Tibial artery (tissue), 4 donors: ENCODE results near the gene C3AR1.

Experiments used
- DNase-seq, 2 donors: peaks; one replicate each; pipeline ENCODE4 v3.0.0-alpha.2; 2019
- H3K27ac ChIP-seq, 2 donors: fragments of 200-600 bp; sonication (generic) in 1 of 2; 1 replicate in 1 of 2; 2 replicates in 1 of 2; pipeline ENCODE4 v1.5.1; 2018 to 2019; ENCODE audit warnings: mild to moderate bottlenecking in 1 of 2
- H3K27me3 ChIP-seq, 2 donors: fragments of 200-600 bp; sonication (generic) in 1 of 2; one replicate each; pipeline versions ENCODE4 v1.5.1 to v1.6.0; 2016 to 2019
- H3K36me3 ChIP-seq, 3 donors: fragments of 200-600 bp; sonication (generic) in 2 of 3; one replicate each; pipeline ENCODE4 v1.5.1; 2016 to 2019; ENCODE audit warnings: mild to moderate bottlenecking in 2 of 3
- H3K4me1 ChIP-seq, 4 donors: fragments of 200-600 bp; sonication (generic) in 2 of 4; 1 replicate in 3 of 4; 2 replicates in 1 of 4; pipeline ENCODE4 v1.5.1; 2016 to 2019
- H3K4me3 ChIP-seq, 2 donors: fragments of 200-600 bp; sonication (generic) in 1 of 2; 1 replicate in 1 of 2; 2 replicates in 1 of 2; pipeline ENCODE4 v1.5.1; 2018 to 2019; ENCODE audit warnings: mild to moderate bottlenecking in 2 of 2
- H3K9me3 ChIP-seq, 3 donors: fragments of 200-600 bp; sonication (generic) in 1 of 3; one replicate each; pipeline ENCODE4 v1.5.1; 2016 to 2019
- CTCF ChIP-seq, 2 experiments: fragments of 200-600 bp in 1 of 2; fragments of 450-650 bp in 1 of 2; IDR thresholded peaks; one replicate each; pipeline ENCODE4 v1.5.1; 2017 to 2019; ENCODE audit warnings: antibody characterized with exemption in 2 of 2, mild to moderate bottlenecking in 1 of 2, moderate library complexity in 1 of 2
- intact Hi-C: fragments of 100-400 bp; cut with DNase I; formaldehyde crosslinking; loops from one replicate; pipeline ENCODE4 v1.15.0; 2023; ENCODE audit warnings: low total_unique reads

Gene C3AR1

GRCh38 chr12:8037947-8038346, 28.2 kb downstream of the C3AR1 start:
- no peak for DNase-seq
- TF ChIP-seq CTCF (IDR thresholded peaks at IDR 0.05), result no peak
- H3K36me3 ChIP-seq, result peaks cover 22 to 34% (median 28%) of the 10 kb centered on the region in 3 donors
- peaks cover 0 to 62% (median 56%) of the 10 kb centered on the region in 4 donors for H3K4me1 ChIP-seq
- intact Hi-C loops, result loop anchor here (5.0 kb wide), 1 partner anchor 204 kb away; no protein-coding TSS in a partner anchor
- no peaks in the 10 kb centered on the region for H3K9me3 ChIP-seq
- H3K4me3 ChIP-seq, result peak overlapping the region in 1 of 2 donors; percentile 36
- H3K27me3 ChIP-seq, result no peaks in the 10 kb centered on the region
- peak overlapping the region; percentile 44 to 92 for H3K27ac ChIP-seq

GRCh38 chr12:8037046-8037663, 29.0 kb downstream of the C3AR1 start:
- intact Hi-C loops, result loop anchor here (5.0 kb wide), 1 partner anchor 205 kb away; no protein-coding TSS in a partner anchor
- H3K27me3 ChIP-seq, result no peaks in the 10 kb centered on the region
- peak overlapping the region; percentile 92 to 97 for H3K27ac ChIP-seq
- H3K36me3 ChIP-seq, result peaks cover 15 to 26% (median 20%) of the 10 kb centered on the region in 3 donors
- TF ChIP-seq CTCF (IDR thresholded peaks at IDR 0.05), result no peak
- peaks cover 0 to 62% (median 56%) of the 10 kb centered on the region in 4 donors for H3K4me1 ChIP-seq
- no peaks in the 10 kb centered on the region for H3K9me3 ChIP-seq
- H3K4me3 ChIP-seq, result no peak overlapping the region
- no peak for DNase-seq

- DNase-seq, result no peak
- Histone ChIP-seq H3K4me3 (peak overlapping the region; percentile 8 to 80), H3K4me1 (peaks cover 0 to 69% (median 62%) of the 10 kb centered on the region in 4 donors), H3K27me3 (no peaks in the 10 kb centered on the region), H3K9me3 (no peaks in the 10 kb centered on the region), H3K36me3 (peaks cover 8 to 18% (median 12%) of the 10 kb centered on the region in 3 donors), H3K27ac (peak overlapping the region; percentile 92 to 97)
- intact Hi-C loops, result loop anchor here (5.0 kb wide), 1 partner anchor 206 kb away; no protein-coding TSS in a partner anchor
- TF ChIP-seq CTCF (IDR thresholded peaks at IDR 0.05), result no peak
Measured at GRCh38 chr12:8036346-8036745, 29.8 kb downstream of the C3AR1 start.

GRCh38 chr12:8035440-8036010, 30.6 kb downstream of the C3AR1 start:
- intact Hi-C loops, result loop anchor here (5.0 kb wide), 1 partner anchor 207 kb away; no protein-coding TSS in a partner anchor
- H3K36me3 ChIP-seq, result peaks cover under 1 to 10% (median 4%) of the 10 kb centered on the region in 3 donors
- no peak for TF ChIP-seq CTCF (IDR thresholded peaks at IDR 0.05)
- H3K4me1 ChIP-seq, result peaks cover 0 to 71% (median 63%) of the 10 kb centered on the region in 4 donors
- peak overlapping the region; percentile 92 to 97 for H3K27ac ChIP-seq
- peak overlapping the region; percentile 80 to 85 for H3K4me3 ChIP-seq
- no peak for DNase-seq
- no peaks in the 10 kb centered on the region for H3K9me3 ChIP-seq
- H3K27me3 ChIP-seq, result no peaks in the 10 kb centered on the region

- TF ChIP-seq CTCF (IDR thresholded peaks at IDR 0.05), result no peak
- Histone ChIP-seq H3K27me3 (no peaks in the 10 kb centered on the region), H3K4me1 (peaks cover 0 to 71% (median 63%) of the 10 kb centered on the region in 4 donors), H3K9me3 (no peaks in the 10 kb centered on the region), H3K4me3 (peak overlapping the region; percentile 80 to 85), H3K27ac (peak overlapping the region; percentile 92 to 97), H3K36me3 (peaks cover 0 to 3% (median 0%) of the 10 kb centered on the region in 3 donors)
- no peak for DNase-seq
- intact Hi-C loops, result loop anchor here (5.0 kb wide), 1 partner anchor 207 kb away; no protein-coding TSS in a partner anchor
Measured at GRCh38 chr12:8034802-8035201, 31.4 kb downstream of the C3AR1 start.
